PFSK-1 (cell line): Measurements from ENCODE around the gene IL19.

Source experiments
- FOXP2 ChIP-seq: optimal IDR thresholded peaks from 2 replicates; pipeline ENCODE3; 2011; ENCODE audit warnings: borderline replicate concordance, control low read depth, inconsistent platforms; ENCODE audit not compliant: insufficient read depth; ENCODE audit errors: extremely low read length, extremely low read depth
- POLR2AphosphoS5 ChIP-seq: IDR thresholded peaks from 2 replicates; pipeline ENCODE4 v1.6.1; 2012; ENCODE audit warnings: low read depth, mild to moderate bottlenecking, control low read depth, low read length, moderate library complexity
- SIN3A ChIP-seq: IDR thresholded peaks from 2 replicates; pipeline ENCODE4 v1.6.1; 2012; ENCODE audit warnings: mild to moderate bottlenecking, low read length, moderate library complexity, borderline replicate concordance; ENCODE audit not compliant: insufficient read depth
- TAF1 ChIP-seq: IDR thresholded peaks from 2 replicates; pipeline ENCODE4 v1.6.1; 2012; ENCODE audit warnings: low read length, control low read depth, borderline replicate concordance; ENCODE audit not compliant: insufficient read depth
- TF ChIP-seq, protein P1 (sequence below), 2 experiments: IDR thresholded peaks; 2 replicates each; pipeline versions ENCODE4 v1.6.1 to v1.8.0; 2011 to 2012; ENCODE audit warnings: low read depth in 2 of 2, low read length in 2 of 2, control low read depth in 1 of 2, inconsistent platforms in 1 of 2, mild to moderate bottlenecking in 1 of 2, moderate library complexity in 1 of 2; ENCODE audit not compliant: insufficient read depth in 1 of 2

IL19 gene

DNA sequence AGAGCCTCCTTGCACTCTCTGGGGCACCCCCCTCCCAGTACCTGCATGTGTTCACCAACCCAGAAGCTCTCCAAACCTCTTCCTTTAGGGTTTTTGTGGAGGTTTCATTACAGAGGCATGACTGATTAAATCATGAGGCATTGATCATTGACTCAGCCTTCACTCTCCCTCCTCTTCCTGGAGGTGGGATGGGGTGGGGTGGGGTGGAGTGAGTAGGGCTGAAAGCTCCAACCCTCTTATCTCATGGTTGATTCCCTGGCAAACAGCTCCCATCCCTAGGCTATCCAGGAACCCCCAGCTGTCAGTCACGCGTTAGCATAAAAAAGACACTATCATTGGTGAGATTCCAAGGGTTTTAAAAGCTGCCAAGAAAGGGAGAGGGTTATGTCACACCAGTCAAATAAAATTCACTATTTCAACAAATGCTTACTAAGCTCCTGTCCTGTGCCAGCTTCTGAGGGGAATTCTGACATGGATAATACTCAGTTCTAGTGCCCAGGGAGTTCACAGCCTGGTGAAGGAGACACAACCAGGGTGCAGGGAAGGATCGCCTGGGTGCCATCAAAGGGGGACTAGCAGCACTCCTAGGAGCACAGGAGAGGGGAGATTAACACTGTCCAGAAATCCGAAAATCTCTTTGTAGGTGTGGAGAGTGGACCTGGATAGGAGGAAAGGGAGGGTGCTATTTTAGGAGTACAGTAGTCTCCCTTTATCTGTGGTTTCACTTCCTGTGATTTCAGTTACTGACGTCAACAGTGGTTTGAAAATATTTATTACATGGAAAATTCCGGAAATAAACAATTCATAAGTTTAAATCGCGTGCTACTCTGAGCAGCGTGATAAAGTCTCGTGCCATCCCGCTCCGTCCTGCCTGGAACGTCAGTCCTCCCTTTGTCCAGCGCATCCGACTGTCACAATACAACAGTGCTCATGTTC lies 119.8 kb downstream of the IL19 start:
- TF ChIP-seq FOXP2: no peak
- no peak for TF ChIP-seq SIN3A
- TF ChIP-seq, protein P1, sequence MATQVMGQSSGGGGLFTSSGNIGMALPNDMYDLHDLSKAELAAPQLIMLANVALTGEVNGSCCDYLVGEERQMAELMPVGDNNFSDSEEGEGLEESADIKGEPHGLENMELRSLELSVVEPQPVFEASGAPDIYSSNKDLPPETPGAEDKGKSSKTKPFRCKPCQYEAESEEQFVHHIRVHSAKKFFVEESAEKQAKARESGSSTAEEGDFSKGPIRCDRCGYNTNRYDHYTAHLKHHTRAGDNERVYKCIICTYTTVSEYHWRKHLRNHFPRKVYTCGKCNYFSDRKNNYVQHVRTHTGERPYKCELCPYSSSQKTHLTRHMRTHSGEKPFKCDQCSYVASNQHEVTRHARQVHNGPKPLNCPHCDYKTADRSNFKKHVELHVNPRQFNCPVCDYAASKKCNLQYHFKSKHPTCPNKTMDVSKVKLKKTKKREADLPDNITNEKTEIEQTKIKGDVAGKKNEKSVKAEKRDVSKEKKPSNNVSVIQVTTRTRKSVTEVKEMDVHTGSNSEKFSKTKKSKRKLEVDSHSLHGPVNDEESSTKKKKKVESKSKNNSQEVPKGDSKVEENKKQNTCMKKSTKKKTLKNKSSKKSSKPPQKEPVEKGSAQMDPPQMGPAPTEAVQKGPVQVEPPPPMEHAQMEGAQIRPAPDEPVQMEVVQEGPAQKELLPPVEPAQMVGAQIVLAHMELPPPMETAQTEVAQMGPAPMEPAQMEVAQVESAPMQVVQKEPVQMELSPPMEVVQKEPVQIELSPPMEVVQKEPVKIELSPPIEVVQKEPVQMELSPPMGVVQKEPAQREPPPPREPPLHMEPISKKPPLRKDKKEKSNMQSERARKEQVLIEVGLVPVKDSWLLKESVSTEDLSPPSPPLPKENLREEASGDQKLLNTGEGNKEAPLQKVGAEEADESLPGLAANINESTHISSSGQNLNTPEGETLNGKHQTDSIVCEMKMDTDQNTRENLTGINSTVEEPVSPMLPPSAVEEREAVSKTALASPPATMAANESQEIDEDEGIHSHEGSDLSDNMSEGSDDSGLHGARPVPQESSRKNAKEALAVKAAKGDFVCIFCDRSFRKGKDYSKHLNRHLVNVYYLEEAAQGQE (IDR thresholded peaks at IDR 0.05; ENCODE audit: insufficient read depth in 1 of 2, low read depth in 2 of 2, low read length in 2 of 2): no peak
- no peak for TF ChIP-seq POLR2AphosphoS5
- no peak for TF ChIP-seq TAF1

DNA sequence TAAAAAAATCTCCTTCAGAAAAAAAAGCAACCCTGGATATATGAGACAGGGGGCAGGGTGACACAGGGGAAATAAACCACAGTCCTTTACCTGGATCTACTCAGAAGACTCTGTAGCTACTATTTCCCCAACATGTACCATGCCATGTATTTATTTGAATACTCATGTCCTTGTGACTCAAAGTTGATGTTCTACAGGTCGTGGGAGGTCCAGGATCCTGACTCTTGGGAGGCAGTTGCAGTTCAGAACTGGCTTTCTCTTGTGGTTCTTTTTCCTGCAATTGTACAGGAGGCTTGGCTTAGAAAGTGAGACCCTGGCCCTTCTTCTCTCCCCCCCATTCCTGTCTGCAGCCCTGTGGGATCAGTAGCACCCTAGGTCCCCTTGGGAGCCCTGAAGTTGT lies 120.8 kb downstream of the IL19 start:
- TF ChIP-seq FOXP2: no peak
- TF ChIP-seq SIN3A: no peak
- no peak for TF ChIP-seq TAF1
- no peak for TF ChIP-seq POLR2AphosphoS5
- TF ChIP-seq, protein P1 (IDR thresholded peaks at IDR 0.05; ENCODE audit: insufficient read depth in 1 of 2, low read depth in 2 of 2, low read length in 2 of 2): no peak
